Pericardium fibroblast (primary cell): ENCODE results near the gene PPP1R13B. TPM values are rescaled to one million over a fixed set of nuclear protein-coding genes. Genes with fewer than 3 reads are reported as not detected.

Experiments used
- total RNA-seq: library from RNA; depleted of rRNA; stranded (reverse); fragments of >200 nt; gene quantifications from 2 replicates; pipeline ENCODE4 v1.2.3, GENCODE V29; 2015

Gene PPP1R13B, protein sequence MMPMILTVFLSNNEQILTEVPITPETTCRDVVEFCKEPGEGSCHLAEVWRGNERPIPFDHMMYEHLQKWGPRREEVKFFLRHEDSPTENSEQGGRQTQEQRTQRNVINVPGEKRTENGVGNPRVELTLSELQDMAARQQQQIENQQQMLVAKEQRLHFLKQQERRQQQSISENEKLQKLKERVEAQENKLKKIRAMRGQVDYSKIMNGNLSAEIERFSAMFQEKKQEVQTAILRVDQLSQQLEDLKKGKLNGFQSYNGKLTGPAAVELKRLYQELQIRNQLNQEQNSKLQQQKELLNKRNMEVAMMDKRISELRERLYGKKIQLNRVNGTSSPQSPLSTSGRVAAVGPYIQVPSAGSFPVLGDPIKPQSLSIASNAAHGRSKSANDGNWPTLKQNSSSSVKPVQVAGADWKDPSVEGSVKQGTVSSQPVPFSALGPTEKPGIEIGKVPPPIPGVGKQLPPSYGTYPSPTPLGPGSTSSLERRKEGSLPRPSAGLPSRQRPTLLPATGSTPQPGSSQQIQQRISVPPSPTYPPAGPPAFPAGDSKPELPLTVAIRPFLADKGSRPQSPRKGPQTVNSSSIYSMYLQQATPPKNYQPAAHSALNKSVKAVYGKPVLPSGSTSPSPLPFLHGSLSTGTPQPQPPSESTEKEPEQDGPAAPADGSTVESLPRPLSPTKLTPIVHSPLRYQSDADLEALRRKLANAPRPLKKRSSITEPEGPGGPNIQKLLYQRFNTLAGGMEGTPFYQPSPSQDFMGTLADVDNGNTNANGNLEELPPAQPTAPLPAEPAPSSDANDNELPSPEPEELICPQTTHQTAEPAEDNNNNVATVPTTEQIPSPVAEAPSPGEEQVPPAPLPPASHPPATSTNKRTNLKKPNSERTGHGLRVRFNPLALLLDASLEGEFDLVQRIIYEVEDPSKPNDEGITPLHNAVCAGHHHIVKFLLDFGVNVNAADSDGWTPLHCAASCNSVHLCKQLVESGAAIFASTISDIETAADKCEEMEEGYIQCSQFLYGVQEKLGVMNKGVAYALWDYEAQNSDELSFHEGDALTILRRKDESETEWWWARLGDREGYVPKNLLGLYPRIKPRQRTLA
- total RNA-seq = 2.2 and 2.3 TPM in 2 replicates

DNA sequence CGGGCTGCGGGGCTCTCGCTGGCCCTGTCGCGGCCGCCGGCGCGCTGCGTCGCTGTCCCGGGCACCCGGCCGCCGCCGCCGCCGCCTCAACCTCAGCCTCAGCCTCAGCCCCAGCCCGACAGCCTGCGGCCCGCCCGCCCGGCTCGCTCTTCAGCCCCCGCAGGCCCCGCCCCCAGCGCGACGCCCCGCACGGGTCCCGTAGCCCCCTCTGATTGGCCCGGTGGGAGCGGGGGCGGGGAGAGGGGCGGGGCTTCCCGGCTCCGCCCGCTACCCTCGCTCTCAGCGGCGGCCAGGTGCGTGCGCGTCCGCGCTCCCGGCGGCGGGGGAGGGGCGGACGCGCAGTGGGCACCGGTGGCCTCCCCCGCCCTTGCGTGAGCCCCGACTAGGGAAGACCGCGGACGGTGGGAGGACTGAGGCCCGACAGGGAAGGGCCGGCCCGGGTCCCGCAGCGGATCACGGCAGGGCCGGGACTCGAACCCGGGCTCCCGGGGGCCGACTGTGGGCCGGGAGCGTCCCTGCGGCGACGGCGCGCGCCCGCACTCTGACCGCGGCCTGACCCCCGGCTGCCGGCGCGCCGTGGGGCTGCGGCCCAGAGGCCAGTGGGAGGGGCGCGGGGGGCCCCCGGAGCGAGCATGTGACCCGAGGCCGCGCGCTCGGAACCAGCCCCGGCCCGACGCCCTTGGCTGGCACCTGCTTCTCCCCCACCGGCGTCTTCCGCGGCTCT lies at the start of gene PPP1R13B:
TSS of gene PPP1R13B (minus strand) at position 125 of the 724 bp plus-strand sequence. CDS start 268 bp downstream, outside the sequence.

GRCh38 chr14:103715052-103716000 lies 132.0 kb downstream of the PPP1R13B start, which contains the start of the genes XRCC3 and ZFYVE21:
TSS of gene XRCC3 (minus strand) at chr14:103715451. CDS start at chr14:103711087, 4,364 bp downstream.
TSS of gene ZFYVE21 (plus strand) at chr14:103715810. CDS start at chr14:103715842, 32 bp downstream.

Other genes with a start within 250 kb of the PPP1R13B start
- gene KLC1, start 218.4 kb downstream of the PPP1R13B start, total RNA-seq = 129 and 180 TPM in 2 replicates
- gene XRCC3, start 132.1 kb downstream of the PPP1R13B start, total RNA-seq = 5.3 and 15.6 TPM in 2 replicates
- 74.3 and 83.9 TPM in 2 replicates for gene ZFYVE21, start 131.8 kb downstream of the PPP1R13B start, total RNA-seq
- gene TDRD9, start 80.9 kb upstream of the PPP1R13B start, total RNA-seq = 0.23 and 1.0 TPM in 2 replicates
- gene RD3L, start 95.0 kb upstream of the PPP1R13B start, total RNA-seq = not detected in 2 replicates
- 0.68 TPM in 1 of 2 replicates, not detected in the other for gene ASPG, start 238.1 kb upstream of the PPP1R13B start, total RNA-seq